ENCODE data around the gene TPRG1.
A peak's percentile ranks its signal among the peaks of the same experiment; 100 is the strongest.
"Not testable (repeated sequence)": the region's sequence is repeated elsewhere in the genome, so short reads cannot be mapped to it uniquely, and the experiment has no call there.

Gene TPRG1

DNA sequence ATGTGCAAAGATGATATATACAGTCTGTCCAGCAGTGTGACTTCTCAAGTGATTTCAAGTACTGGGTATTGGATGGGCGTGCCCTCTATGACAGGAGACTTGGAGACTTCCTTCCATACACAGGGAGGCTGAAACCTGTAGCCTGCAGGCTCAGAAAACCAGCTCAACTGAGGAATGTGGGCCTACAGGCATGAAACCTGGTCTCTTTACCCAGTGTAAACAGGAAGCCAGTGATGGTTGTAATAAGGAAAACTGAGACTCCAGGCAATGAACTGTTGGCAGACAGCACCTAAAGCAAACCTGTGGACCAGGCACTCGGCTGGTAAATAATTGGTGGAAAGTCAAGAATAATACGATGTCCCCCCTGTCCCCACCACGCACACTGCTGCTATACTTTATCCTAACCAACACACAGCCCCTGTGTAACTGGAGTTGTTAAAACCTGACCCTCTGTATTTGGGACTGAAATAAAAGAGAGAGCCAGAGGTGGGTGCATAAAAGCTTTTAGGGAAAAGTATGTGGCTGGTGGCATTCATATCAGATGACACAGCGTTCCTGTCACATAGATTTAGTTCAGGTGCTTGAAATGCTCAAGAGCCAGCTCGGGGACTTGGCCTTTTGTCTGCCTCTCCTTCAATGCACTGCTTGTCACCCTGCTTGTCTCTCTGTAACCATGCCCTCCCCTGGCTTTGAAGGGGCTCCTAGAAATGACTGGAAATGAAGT lies 144.7 kb downstream of the TPRG1 start:
- DNase-seq (ENCODE audit: low read depth) = no peak

DNA sequence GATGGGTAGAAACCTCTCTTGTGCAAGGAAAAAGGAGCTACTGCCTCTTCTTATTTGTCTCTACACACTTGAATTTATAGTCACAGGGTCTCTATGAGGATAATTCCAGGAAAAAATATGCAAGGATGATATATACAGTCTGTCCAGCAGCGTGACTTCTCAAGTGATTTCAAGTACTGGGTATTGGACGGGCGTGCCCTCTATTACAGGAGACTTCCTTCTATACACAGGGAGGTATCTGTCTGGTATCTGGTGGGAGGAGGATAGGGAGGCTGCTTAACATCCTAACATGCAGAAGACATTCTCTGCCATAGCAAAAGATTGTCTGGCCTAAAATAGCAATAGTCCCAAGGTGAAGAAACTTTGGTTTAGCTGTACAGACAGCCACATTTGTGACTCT lies 146.1 kb downstream of the TPRG1 start:
- DNase-seq (ENCODE audit: low read depth) = no peak

DNA sequence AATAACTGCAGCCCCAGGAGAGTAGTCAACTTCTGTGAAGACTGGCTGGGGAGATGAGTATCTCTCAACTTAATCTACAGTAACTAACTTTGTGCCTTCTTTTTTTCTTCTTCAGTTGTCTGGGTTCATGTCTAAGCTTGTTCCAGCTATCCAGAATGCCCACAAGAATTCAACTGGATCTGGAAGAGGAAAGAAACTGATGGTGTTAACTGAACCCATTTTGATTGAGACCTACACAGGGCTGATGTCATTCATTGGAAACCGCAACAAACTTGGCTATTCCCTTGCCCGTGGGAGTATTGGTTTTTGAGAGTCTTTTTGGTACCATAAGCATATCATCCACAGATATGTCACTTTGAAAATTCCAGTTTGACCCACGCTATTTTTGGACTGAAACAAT lies 148.7 kb downstream of the TPRG1 start:
- no peak for DNase-seq (ENCODE audit: low read depth)

DNA sequence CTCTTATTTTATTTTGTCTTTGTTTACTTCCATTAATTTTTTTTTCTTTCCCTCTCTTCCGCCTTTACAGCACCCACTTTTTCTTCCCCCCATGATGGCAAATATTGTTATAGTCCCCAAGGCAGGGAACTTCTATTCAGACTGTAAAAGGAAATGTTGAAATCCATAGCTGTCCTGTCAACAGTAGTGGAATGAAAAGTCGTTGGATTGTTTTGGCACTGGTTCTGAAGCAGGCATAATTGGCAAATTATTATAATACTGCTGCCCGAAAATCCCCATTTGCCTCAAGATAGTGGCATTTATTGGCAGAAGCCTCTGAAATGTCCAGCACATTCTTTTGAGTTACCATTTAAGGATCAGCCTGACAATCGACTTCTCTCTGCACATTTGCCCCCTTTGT lies 150.6 kb downstream of the TPRG1 start:
- DNase-seq (ENCODE audit: low read depth) = no peak

DNA sequence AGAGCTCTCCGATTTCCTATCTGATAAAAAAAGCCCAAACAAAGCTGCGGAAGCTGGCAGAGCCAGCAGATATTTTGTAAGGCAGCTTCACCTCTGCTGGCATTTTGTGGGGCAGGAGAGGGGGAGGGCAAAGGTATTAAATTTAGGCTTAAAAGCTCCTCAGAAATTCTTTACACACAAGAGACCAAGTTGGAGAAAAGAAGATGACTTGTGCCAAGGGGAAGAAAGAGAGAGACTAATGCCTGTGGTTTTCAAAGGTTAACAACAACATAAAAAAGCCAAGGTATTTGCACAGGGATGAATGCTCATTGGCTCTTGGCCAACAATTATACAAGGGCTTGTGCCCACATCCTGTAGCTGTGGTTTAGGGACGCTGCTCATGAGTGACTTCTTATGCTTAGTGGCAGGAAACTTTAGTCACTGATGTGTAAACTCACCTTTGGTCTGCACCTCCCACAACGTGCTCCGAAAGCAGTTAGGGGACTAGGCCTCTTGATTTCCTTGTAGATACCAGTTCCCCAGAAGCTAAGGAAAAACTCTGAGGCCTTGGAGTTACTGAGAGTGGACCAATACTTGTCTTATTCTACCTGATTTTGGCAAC lies 152.9 kb downstream of the TPRG1 start:
- peak; percentile 56 for DNase-seq (ENCODE audit: low read depth)

DNA sequence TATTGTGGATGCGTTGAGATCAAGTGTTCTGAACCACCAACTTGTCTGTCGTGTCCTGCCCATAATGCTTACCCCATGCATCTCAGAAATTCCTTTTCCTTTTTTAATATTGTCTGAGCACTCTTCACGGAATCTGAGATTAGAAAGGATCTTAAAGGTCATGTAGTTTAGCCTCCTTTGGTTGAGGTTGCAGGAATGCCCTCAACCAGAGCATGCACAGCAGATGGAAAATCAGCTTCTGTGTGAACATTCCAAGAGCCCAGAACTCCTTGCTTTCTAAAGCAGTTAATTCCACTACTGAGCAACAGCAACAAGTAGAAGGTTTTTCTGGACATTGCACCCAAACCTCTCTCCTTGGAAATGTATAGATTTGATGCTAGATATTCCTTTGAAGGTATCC lies 153.7 kb downstream of the TPRG1 start:
- no peak for DNase-seq (ENCODE audit: low read depth)

DNA sequence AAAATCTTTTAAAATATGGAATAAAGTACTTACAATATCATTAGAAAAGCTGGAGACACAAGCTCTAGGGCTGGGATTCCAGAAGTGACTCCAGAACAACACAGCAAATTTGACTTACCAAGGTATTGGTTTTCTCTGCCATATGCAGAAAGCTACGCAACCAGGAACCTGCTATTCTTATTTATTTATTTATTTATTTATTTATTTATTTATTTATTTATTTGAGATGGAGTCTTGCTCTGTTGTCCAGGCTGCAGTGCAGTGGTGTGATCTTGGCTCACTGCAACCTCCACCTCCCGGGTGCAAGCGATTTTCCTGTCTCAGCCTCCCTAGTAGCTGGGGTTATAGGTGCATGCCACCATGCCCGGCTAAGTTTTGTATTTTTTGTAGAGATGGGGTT lies 157.9 kb downstream of the TPRG1 start:
- not testable (repeated sequence) for DNase-seq (ENCODE audit: low read depth)

DNA sequence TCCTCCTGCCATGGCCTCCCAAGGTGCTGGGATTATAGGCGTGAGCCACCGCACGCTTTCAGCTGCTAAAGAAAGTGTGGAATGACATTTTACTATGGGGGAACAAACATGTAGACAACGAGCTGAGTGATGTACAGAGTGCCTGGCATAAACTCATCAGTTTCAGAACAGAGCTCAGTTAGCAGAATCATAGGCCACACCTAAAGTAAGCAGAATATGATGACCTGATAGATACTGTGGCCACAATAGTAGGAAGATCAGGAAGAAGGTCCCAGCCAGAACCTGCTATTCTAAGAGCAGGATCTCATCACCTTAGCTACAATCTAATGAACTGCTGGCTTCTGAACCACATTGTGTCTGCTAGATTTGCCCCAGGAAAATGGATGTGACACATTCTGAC lies 158.3 kb downstream of the TPRG1 start:
- no peak for DNase-seq (ENCODE audit: low read depth)

DNA sequence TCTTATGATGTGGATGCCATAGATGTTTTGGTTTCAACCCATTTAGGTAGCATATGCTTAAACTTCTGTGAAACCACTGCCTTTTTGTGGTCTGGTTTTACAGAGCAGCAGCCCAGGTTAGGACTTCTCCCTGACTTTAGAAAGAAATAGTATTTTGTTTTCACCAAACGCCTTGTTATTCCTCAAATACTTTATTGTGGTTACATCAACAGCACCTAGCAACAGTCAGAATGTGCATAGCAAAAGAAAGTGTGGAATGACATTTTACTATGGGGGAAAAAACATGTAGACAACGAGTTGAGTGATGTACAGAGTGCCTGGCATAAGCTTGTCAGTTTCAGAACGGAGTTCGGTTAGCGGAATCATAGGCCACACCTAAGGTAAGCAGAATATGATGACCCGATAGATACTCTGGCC lies 159.2 kb downstream of the TPRG1 start:
- no peak for DNase-seq (ENCODE audit: low read depth)

DNA sequence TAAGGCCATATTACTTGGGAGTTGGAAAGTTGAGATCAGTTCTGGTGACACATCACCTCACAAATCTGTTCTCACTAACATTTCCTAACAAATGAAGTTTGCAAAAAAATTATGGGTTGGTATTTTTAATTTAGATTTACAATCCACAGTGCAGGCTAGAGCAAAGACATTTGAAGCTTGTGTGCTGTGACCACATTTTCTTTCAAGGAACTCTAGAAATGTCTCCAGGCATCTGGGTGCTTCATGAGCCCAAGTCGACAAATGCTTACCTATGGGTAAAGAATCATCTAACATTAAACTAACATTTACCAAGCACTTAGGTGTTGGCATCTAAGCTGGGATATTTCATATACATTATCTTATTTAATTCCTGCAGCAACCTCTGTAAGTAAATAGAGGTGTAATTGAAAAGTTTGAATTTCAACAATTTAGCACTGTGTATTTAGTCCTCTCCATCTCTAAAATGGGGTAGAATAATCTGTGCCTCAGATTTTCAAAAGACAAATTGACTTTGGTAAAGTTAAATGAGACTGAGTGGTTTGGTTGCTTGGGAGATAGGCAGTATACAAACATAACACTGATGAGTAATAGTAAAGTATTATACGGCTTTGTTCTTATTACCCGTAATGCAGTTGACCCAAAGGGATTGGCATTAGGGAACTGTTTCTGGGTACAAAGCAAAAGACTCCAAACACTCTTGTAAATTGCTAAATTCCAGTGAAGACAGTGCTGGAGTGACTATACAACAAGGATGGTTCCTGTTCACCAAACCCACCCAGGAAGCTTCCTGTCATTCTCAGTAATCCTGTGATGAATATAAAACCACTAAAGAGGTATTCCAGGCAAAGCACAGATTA lies 162.5 kb downstream of the TPRG1 start:
- no peak for DNase-seq (ENCODE audit: low read depth)

DNA sequence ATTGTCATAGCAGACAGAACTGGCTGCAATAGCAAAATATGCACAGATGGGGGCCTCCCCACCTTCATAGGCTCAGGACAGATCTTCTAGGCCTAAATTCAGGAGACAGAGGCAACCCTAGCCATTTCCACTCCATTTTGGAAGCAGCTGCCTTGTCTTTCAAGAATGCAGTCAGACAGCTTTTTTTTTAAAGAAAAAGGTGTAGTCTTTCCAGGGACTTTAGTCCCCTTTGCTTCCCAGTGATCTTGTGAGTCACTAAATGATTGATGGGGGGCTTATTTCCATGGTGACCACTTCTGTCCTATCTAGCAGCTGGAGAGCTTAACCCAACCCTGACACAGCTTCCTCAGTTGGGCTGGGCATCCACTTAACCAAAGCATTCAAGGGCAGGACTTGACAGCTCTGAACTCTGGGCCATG lies 165.9 kb downstream of the TPRG1 start:
- DNase-seq (ENCODE audit: low read depth) = no peak

DNA sequence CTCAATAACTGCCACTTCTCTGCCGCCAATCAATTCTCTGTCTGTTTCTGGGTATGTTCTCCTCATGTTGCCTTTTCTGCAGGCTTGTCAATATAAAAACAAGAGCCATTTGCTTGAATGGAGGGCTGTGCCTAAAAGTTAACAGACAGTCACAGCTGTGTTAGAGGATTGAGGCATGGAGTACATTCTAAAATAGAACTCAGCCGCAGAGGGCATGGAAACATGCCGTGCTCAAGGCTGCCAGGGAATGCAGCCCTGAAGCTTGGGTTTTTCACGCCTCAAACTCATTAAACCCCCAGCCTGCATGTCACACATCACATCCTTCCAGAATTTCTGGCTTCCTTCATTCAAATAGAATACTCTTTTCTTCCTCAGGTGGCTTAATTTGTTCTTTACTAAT lies 166.6 kb downstream of the TPRG1 start:
- no peak for DNase-seq (ENCODE audit: low read depth)

DNA sequence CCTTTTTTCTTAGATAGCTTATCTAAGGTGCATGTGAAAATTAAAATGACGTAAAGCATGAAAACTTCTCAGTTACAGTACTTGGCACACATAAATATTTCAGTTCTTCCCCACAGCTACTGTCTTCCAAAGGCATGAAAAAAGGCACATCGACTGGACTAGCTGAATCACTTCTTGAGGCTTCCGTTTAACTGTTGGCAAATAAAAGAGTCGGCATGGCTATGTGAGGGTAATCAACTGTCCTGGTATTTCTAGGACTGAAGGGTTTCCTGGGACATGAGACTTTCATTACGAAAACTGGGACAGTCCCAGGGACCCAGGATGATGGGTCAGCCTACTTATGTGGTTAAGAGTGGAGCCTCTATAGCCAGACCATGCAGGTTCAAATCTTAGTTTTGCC lies 168.2 kb downstream of the TPRG1 start:
- no peak for DNase-seq (ENCODE audit: low read depth)

DNA sequence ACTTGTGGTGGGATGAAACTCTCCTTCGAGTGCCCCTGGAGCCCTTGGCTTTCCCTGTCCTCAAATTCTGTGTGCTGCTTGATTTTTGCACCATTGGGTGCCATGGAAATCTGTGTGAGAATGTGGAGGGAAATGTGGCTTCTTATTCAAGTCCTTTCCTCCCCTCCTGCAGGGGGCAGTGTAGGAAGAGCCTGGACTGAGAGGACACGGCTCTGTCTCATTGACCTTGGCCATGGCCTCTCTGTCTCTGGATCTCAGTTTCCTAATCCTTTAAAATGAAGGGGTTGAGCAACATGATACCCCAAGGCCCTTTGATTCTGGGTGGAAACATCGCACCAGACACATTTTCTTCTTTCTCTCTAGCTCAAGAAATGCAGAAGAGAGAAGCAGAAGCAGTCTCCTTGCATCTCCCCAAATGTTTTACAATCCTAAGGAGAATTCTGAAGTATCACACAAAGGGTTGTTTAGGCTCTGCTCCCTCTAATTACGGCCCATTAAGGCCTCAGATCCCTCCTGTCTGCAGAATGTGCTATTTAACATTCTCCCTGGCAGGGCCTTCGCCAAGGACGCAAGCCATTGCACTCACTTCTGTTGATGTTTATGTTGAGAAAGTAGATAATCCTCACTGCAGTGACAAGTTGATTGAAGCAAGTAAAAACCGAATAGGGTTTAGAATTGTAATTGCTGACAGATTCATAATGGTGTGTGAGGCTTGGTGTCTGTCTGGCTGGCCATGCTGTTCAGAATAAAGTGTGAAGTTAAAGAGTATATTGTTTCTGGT lies 169.1 kb downstream of the TPRG1 start:
- no peak for DNase-seq (ENCODE audit: low read depth)

DNA sequence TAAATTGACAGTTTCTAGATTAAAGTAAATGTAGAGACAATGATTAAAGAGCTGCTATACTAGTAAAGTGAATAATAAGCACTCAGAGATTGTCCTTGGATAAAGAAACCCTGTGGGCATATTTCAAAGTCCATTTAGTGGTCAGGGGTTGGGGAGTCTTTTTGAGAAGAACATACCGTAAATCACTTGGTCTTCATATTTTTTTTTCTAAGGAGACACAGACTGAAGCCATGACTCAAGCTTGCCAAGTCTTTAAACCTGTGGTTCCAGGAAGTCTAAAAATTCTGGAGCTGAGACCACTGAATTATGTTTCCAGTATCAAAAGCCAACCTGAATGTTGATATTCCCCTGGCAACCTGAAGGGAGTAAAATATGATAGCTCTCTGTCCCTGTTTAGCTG lies 171.0 kb downstream of the TPRG1 start:
- DNase-seq (ENCODE audit: low read depth) = no peak

DNA sequence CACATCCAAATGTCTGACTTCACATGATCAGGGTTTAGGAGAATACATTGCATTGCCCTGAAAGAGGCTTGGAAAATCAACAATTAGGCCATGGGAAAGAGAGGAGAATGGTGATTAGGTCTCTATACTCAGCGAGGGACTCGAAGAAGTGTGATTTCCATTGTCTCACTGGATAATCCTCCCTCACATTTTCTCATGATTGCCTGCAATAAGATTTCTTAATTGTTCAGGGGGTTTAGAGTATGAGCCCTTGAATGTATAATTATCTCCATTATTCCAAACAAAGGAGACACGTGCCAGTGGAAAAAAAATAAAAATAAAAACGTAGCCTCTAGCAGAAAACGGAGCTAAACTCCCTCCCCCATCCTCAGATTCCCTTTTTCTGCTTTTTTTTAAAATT lies 173.2 kb downstream of the TPRG1 start:
- no peak for DNase-seq (ENCODE audit: low read depth)

DNA sequence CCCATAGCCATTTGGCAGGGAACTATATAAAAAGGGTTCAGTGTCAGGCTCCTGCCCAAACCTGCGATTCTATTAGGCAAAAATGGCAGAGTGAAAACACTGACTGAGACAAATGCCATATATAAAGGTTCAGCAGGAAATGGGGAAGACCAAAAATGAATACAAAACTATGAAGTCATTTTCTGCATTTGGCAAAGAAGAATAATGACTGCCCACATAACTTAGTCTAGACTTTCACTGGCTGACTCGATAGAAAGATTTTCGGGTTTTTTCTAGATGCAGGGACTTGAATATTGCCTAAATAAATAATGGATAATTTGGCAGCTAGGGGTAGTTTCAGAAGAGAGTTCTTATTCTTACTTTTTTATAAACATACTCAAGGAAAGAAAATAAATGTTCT lies 178.0 kb downstream of the TPRG1 start:
- no peak for DNase-seq (ENCODE audit: low read depth)

DNA sequence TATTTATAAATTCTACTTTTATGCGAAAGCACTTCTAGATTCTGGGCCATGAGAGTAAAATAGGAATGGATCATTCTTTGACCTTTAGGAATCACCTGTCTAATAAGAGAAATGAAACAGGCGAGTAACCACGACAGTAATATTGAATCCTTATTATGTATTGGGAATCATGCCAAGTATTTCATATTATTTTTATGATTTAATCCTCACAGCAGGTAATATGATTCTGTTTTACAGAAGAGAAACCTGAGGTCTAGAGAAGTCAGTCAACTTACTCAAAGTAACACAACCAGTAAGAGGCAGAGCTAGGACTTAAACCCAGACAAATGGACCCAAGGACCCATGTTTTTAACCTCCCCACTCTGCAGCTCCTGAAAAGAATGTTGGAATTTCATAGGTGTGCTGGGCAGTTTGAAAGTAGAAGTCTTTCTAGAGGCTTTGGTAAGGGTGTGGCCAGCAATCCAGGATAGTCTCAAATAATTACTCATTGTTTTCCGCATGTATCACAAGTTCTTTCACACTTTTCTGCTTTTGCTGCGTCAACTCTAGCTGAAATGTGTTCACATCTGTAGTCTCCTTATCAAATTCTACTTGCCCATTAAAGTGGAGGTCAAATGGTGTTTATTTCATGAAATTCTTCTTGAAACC lies 181.7 kb downstream of the TPRG1 start:
- no peak for DNase-seq (ENCODE audit: low read depth)

DNA sequence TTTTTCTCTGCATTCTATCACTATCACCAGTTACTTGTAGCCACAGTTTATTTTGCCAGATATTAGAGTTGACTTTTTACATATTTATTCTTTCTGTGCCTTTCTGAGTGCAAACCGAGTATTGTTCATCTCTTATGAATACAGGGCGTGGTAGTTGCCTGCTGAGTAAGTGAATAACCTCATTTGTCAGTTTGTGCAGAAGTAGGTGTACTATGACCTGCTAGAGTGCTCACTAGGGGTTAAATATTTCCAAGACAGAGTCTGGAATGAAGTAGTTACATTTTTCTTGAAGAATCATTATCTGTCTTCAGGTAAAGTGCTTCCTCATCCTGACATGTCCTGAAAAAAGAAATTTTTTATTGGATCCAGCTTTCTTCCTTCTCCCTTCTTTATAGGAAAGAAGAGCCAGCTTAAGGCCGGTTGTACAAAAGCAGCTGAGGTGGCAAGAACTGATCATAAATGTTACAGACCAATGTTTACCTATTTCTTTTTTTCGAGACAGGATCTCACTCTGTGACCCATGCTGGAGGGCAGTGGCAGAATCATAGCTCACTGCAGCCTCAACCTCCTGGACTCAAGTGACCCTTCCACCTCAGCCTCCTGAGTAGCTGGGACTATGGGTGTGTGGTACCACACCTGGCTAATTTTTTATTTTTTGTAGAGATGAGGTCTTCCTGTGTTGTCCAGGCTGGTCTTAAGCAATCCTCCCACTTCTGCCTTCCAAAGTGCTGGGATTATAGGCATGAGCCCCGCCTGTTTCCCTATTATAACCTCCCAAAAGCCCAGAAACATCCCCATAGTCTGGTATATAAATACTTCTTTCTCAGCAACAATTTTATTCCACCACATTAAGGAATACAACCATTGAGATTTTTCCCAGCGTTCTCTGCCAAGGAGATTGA lies 182.5 kb downstream of the TPRG1 start:
- DNase-seq (ENCODE audit: low read depth) = no peak

DNA sequence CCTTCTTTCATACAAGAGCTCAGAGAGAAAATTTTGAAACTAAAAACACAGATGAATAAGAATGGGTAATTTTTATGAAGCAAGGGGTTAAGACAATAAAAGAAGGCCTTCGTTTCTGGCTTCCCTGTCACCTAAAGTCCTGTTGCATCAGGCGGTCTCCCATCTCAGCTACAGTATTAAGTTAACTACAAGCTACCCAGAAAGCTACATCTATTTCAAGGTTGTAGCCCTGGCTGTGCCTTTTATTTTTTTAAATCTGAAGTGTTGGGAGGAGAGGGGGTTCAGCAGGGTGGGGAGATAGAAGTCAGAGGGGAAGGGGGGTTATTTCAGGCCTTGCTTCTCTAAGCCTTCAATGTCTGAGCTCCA lies 183.3 kb downstream of the TPRG1 start:
- no peak for DNase-seq (ENCODE audit: low read depth)

Data from stimulated activated CD8-positive, alpha-beta memory T cell treated with anti-CD3 and anti-CD28 coated beads, Interleukin-4, amount 100 ng/mL, for 24 hours (primary cell).